GM12873 (cell line): ENCODE measurements around the gene MCMBP.

Experiments used
- TF ChIP-seq, protein P1 (sequence below): IDR thresholded peaks from 2 replicates; pipeline ENCODE4 v1.5.1; 2012; ENCODE audit warnings: low read depth, mild to moderate bottlenecking, moderate library complexity, low read length, control low read depth; ENCODE audit not compliant: insufficient read depth; ENCODE audit errors: missing control alignments

The MCMBP gene

GRCh38 chr10:119849031-119849789 lies 23.4 kb downstream of the MCMBP start:
- TF ChIP-seq, protein P1, sequence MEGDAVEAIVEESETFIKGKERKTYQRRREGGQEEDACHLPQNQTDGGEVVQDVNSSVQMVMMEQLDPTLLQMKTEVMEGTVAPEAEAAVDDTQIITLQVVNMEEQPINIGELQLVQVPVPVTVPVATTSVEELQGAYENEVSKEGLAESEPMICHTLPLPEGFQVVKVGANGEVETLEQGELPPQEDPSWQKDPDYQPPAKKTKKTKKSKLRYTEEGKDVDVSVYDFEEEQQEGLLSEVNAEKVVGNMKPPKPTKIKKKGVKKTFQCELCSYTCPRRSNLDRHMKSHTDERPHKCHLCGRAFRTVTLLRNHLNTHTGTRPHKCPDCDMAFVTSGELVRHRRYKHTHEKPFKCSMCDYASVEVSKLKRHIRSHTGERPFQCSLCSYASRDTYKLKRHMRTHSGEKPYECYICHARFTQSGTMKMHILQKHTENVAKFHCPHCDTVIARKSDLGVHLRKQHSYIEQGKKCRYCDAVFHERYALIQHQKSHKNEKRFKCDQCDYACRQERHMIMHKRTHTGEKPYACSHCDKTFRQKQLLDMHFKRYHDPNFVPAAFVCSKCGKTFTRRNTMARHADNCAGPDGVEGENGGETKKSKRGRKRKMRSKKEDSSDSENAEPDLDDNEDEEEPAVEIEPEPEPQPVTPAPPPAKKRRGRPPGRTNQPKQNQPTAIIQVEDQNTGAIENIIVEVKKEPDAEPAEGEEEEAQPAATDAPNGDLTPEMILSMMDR: no peak

DNA sequence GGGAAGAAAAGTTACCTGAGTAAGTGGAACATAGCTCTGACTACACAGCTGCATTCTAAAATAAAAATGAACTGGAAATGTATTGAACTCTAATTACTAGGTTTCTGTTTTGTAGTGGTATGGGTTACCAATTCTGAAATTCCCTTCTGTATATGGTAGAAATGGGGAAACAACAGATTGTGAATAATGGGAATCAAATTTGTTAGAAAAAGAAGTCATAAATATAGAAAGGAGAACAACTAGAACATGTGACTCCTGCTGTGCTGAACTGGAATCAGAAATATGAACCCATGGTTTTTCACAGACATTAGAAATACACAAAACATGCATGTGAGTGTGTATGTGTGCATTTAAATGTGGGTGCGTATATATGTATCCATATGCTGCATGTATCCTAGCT lies 27.0 kb downstream of the MCMBP start:
- TF ChIP-seq, protein P1: no peak

- TF ChIP-seq, protein P1: no peak
Observed at GRCh38 chr10:119834188-119834587, 38.5 kb downstream of the MCMBP start.

DNA sequence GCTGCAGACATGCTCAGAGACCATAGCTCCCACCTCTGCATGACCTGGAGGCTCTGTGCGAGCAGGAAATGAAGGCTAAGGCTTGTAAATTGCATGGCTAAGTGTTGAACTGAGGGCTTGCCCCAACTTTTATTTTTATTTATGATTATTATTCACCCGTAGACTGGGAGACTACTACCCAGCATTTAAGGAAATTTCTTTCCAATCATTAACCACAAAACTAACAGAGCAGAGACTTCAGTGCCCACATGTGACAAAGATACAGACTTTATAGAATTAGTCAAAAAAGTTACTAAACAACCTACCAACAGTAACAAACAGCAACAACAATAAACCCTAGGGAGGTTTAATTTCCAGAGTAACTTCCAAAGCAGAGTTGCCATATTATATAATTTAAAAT lies 39.7 kb downstream of the MCMBP start:
- TF ChIP-seq, protein P1: no peak

DNA sequence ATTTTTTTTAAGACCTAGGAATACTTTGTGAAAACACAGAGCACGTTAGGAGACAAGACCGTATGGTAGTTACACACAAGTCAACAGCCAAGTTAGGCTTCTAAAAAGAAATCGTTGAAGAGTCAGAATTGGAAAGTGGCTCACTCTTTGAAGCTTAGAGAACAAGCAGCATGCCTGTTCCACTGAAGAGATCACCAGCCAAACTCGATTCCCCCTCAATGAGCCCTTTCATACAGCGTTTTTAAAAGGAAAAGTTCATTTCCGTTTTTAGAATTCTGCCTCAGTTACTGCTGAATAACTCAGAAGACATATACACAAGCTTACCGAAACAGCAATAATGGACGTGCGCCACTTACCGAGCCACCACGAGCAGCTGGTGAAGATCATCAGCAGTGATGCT lies 41.0 kb downstream of the MCMBP start:
- TF ChIP-seq, protein P1: no peak

GRCh38 chr10:119830851-119831250 lies 41.8 kb downstream of the MCMBP start:
- TF ChIP-seq, protein P1: no peak

DNA sequence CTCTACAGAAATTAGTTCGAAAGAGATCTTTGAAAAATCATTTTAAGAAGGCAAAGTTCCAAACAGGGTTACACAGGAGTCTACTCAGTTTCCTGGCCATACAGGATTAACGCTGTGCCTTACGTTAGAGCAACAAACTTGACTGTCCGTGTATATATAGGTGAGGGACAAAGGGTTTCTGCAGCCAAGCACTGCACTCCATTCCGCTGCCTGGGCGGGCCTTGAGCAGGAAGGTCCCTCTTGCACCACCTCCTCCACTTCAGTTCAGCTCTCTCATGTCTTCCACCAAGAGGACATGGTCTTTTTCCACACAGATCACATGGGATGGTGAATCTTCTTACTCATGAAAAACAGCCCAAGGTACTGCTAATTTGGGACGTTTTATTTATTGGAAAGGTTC lies 43.2 kb downstream of the MCMBP start:
- TF ChIP-seq, protein P1: no peak

- TF ChIP-seq, protein P1: no peak
Observed at GRCh38 chr10:119827430-119827829, 45.2 kb downstream of the MCMBP start.
